Measurements from ENCODE around the gene MKRN1.
"Not testable (repeated sequence)": the region's sequence is repeated elsewhere in the genome, so short reads cannot be mapped to it uniquely, and the experiment has no call there.

MKRN1 gene

GRCh38 chr7:140433396-140433795 lies 45.9 kb downstream of the MKRN1 start:
- no peak for DNase-seq

- no peak for DNase-seq
Measured at GRCh38 chr7:140426130-140426529, 53.2 kb downstream of the MKRN1 start.

- no peak for DNase-seq
Measured at GRCh38 chr7:140425718-140426117, 53.6 kb downstream of the MKRN1 start.

GRCh38 chr7:140423501-140423900 lies 55.8 kb downstream of the MKRN1 start:
- no peak for DNase-seq

- DNase-seq: no peak
Measured at GRCh38 chr7:140421521-140421920, 57.8 kb downstream of the MKRN1 start.

GRCh38 chr7:140418653-140419052 lies 60.7 kb downstream of the MKRN1 start:
- no peak for DNase-seq

GRCh38 chr7:140418156-140418472 lies 61.2 kb downstream of the MKRN1 start:
- DNase-seq: peak; percentile 88

GRCh38 chr7:140417456-140418155 lies 61.7 kb downstream of the MKRN1 start:
- DNase-seq: peak; percentile 49

- peak; percentile 42 for DNase-seq
Measured at GRCh38 chr7:140416560-140416959, 62.7 kb downstream of the MKRN1 start.

GRCh38 chr7:140415816-140416215 lies 63.5 kb downstream of the MKRN1 start:
- DNase-seq: not testable (repeated sequence)

GRCh38 chr7:140415361-140415760 lies 63.9 kb downstream of the MKRN1 start:
- DNase-seq: no peak

GRCh38 chr7:140404565-140405065 lies 74.7 kb downstream of the MKRN1 start:
- DNase-seq: no peak

- peak; percentile 42 for DNase-seq
Measured at GRCh38 chr7:140403878-140404564, 75.3 kb downstream of the MKRN1 start, which contains the start of gene RAB19. Gene RAB19 (plus strand): TSS chr7:140404058. CDS start chr7:140407647, 3,589 bp downstream.

All from DMS153 (cell line).